GM18499 (cell line): Measurements from ENCODE around the gene DNAJB2.
"Not testable (repeated sequence)": the region's sequence is repeated elsewhere in the genome, so short reads cannot be mapped to it uniquely, and the experiment has no call there.

Source experiments
- ATAC-seq: cut with Tn5 transposase; IDR thresholded peaks from one replicate; pipeline ENCODE4 v1.9.1; 2021; ENCODE audit warnings: moderate number of reproducible peaks; ENCODE audit not compliant: insufficient read depth, unreplicated experiment

The DNAJB2 gene

GRCh38 chr2:219297766-219298456, 18.7 kb downstream of the DNAJB2 start:
- ATAC-seq: no peak

GRCh38 chr2:219298759-219299371, 19.7 kb downstream of the DNAJB2 start:
- ATAC-seq: no peak

GRCh38 chr2:219299372-219299760, 20.2 kb downstream of the DNAJB2 start:
- ATAC-seq: no peak

GRCh38 chr2:219300022-219300421, 20.9 kb downstream of the DNAJB2 start:
- ATAC-seq: no peak

- no peak for ATAC-seq
Observed at GRCh38 chr2:219302412-219302968, 23.3 kb downstream of the DNAJB2 start.

- ATAC-seq: no peak
Observed at GRCh38 chr2:219304223-219304622, 25.1 kb downstream of the DNAJB2 start.

GRCh38 chr2:219306047-219306446, 26.9 kb downstream of the DNAJB2 start:
- ATAC-seq: no peak

- ATAC-seq: no peak
Observed at GRCh38 chr2:219308142-219309101, 29.3 kb downstream of the DNAJB2 start.

GRCh38 chr2:219309278-219309677, 30.1 kb downstream of the DNAJB2 start, which contains the start of gene PTPRN:
TSS of gene PTPRN (minus strand) at chr2:219309401. CDS start at chr2:219309332, 69 bp downstream.
- no peak for ATAC-seq

GRCh38 chr2:219312683-219313263, 33.6 kb downstream of the DNAJB2 start:
- ATAC-seq: not testable (repeated sequence)

- no peak for ATAC-seq
Observed at GRCh38 chr2:219314804-219315468, 35.8 kb downstream of the DNAJB2 start.

GRCh38 chr2:219323434-219323833, 44.3 kb downstream of the DNAJB2 start:
- no peak for ATAC-seq

GRCh38 chr2:219325136-219325535, 46.0 kb downstream of the DNAJB2 start:
- ATAC-seq: no peak

- no peak for ATAC-seq
Observed at GRCh38 chr2:219325657-219326315, 46.6 kb downstream of the DNAJB2 start.

- no peak for ATAC-seq
Observed at GRCh38 chr2:219327719-219328118, 48.6 kb downstream of the DNAJB2 start.

GRCh38 chr2:219331560-219332213, 52.5 kb downstream of the DNAJB2 start:
- ATAC-seq: no peak

GRCh38 chr2:219332542-219332941, 53.4 kb downstream of the DNAJB2 start, which contains the start of gene RESP18:
TSS of gene RESP18 (minus strand) at chr2:219332744.
- no peak for ATAC-seq

- no peak for ATAC-seq
Observed at GRCh38 chr2:219334076-219334475, 54.9 kb downstream of the DNAJB2 start.

- no peak for ATAC-seq
Observed at GRCh38 chr2:219335373-219335786, 56.2 kb downstream of the DNAJB2 start.
